H1 (cell line): Measurements from ENCODE around the gene GCHFR. TPM values are rescaled to one million over a fixed set of nuclear protein-coding genes. Genes with fewer than 3 reads are reported as not detected.

Experiments used
- CTCF ChIA-PET: fragments of 300-600 bp; sonication (Branson Sonifier 250); formaldehyde crosslinking; loops from one replicate; lab custom pipeline; 2021; ENCODE audit not compliant: partially characterized antibody; lab: Charles Lee
- POLR2A ChIA-PET: fragments of 300-600 bp; sonication (Branson Sonifier 250); formaldehyde crosslinking; loops from one replicate; lab custom pipeline; 2021; ENCODE audit warnings: inconsistent platforms; ENCODE audit not compliant: partially characterized antibody; lab: Charles Lee
- DNase-seq, 2 experiments: peaks; one replicate each; pipeline versions ENCODE4 v3.0.0 to v3.0.0-alpha.2; 2010 to 2022; ENCODE audit warnings: low spot score in 2 of 2, low read depth in 1 of 2, mixed read lengths in 1 of 2
- FAIRE-seq: peaks from 2 replicates; lab custom pipeline; 2011; peaks lifted over from hg19 to GRCh38; lab: Jason Lieb, UNC
- H2AFZ ChIP-seq: 2 replicates; pipeline ENCODE4 v1.8.1; 2012; ENCODE audit warnings: low read length, inconsistent platforms
- H2AK5ac ChIP-seq: 2 replicates; pipeline ENCODE4 v1.6.1; 2013; ENCODE audit warnings: low read depth, low read length
- H2BK120ac ChIP-seq: replicated peaks from 2 replicates; pipeline ENCODE3; 2013; ENCODE audit warnings: low read depth, low read length, inconsistent platforms
- H2BK12ac ChIP-seq: 2 replicates; pipeline ENCODE4 v1.6.1; 2013; ENCODE audit warnings: low read depth, low read length
- H2BK15ac ChIP-seq: 2 replicates; pipeline ENCODE4 v1.6.1; 2013; ENCODE audit warnings: low read length
- H2BK20ac ChIP-seq: 2 replicates; pipeline ENCODE4 v1.6.1; 2013; ENCODE audit warnings: low read length
- H2BK5ac ChIP-seq: 2 replicates; pipeline ENCODE4 v1.6.1; 2013; ENCODE audit warnings: low read depth, low read length
- H3K14ac ChIP-seq: 2 replicates; pipeline ENCODE4 v1.6.1; 2013; ENCODE audit warnings: inconsistent platforms; ENCODE audit not compliant: insufficient read length
- H3K18ac ChIP-seq: 2 replicates; pipeline ENCODE4 v1.6.1; 2013; ENCODE audit warnings: low read length; ENCODE audit errors: extremely low read depth
- H3K23ac ChIP-seq: 2 replicates; pipeline ENCODE4 v1.6.1; 2013; ENCODE audit warnings: inconsistent platforms; ENCODE audit not compliant: insufficient read length
- H3K23me2 ChIP-seq: 2 replicates; pipeline ENCODE4 v1.6.1; 2013; ENCODE audit warnings: low read depth, low read length
- H3K27ac ChIP-seq: 2 replicates; pipeline ENCODE4 v1.6.1; 2011; ENCODE audit warnings: low read depth, low read length, inconsistent platforms
- H3K27me3 ChIP-seq, 4 experiments: replicated peaks in 1 of 4; 1 replicate in 1 of 4; 2 replicates in 3 of 4; pipeline versions ENCODE4 v1.6.1 to v1.8.1; 2011 to 2013; ENCODE audit warnings: low read length in 3 of 4, mild to moderate bottlenecking in 3 of 4, inconsistent platforms in 2 of 4, mixed read lengths in 2 of 4, moderate library complexity in 1 of 4; ENCODE audit not compliant: control insufficient read depth in 3 of 4, insufficient read depth in 3 of 4; ENCODE audit errors: extremely low read depth in 1 of 4
- H3K36me3 ChIP-seq, 4 experiments: 2 replicates each; pipeline versions ENCODE4 v1.6.1 to v1.8.1; 2011 to 2013; ENCODE audit warnings: mild to moderate bottlenecking in 4 of 4, low read length in 3 of 4, moderate library complexity in 2 of 4, control low read depth in 1 of 4, inconsistent platforms in 1 of 4; ENCODE audit not compliant: insufficient read depth in 4 of 4, control insufficient read depth in 2 of 4
- H3K4ac ChIP-seq: replicated peaks from 2 replicates; pipeline ENCODE3; 2013; ENCODE audit warnings: low read length, low read depth, mixed read lengths, inconsistent platforms; ENCODE audit not compliant: insufficient read length
- H3K4me1 ChIP-seq, 4 experiments: replicated peaks in 1 of 4; 1 replicate in 1 of 4; 2 replicates in 3 of 4; pipeline versions ENCODE4 v1.6.1 to v1.8.1; 2011 to 2013; ENCODE audit warnings: low read length in 3 of 4, inconsistent platforms in 2 of 4, mixed read lengths in 1 of 4; ENCODE audit not compliant: insufficient read depth in 4 of 4, control insufficient read depth in 3 of 4
- H3K4me2 ChIP-seq, 2 experiments: 2 replicates each; pipeline versions ENCODE4 v1.6.1 to v1.8.1; 2011 to 2013; ENCODE audit warnings: low read depth in 2 of 2, low read length in 2 of 2, control low read depth in 1 of 2, inconsistent platforms in 1 of 2, mild to moderate bottlenecking in 1 of 2; ENCODE audit not compliant: insufficient read depth in 1 of 2
- H3K4me3 ChIP-seq, 4 experiments: fragments of 200-600, 300-600 bp in 1 of 4; sonication (generic), shearing (Covaris generic), sonication (Bioruptor Twin) in 1 of 4; 2 replicates each; pipeline versions ENCODE4 v1.5.1 to v1.8.1; 2011 to 2016; ENCODE audit warnings: low read length in 4 of 4, low read depth in 3 of 4, control low read depth in 2 of 4, inconsistent platforms in 2 of 4, mild to moderate bottlenecking in 2 of 4, mixed read lengths in 1 of 4, moderate library complexity in 1 of 4; ENCODE audit not compliant: insufficient read depth in 2 of 4; ENCODE audit errors: extremely low read depth in 1 of 4
- H3K56ac ChIP-seq: replicated peaks from 2 replicates; pipeline ENCODE3; 2013; ENCODE audit warnings: low read depth, mild to moderate bottlenecking, mixed read lengths, low read length, inconsistent platforms; ENCODE audit not compliant: insufficient read length
- H3K79me1 ChIP-seq: 2 replicates; pipeline ENCODE4 v1.6.1; 2013; ENCODE audit warnings: low read depth, low read length, control low read depth
- H3K79me2 ChIP-seq, 2 experiments: 2 replicates each; pipeline versions ENCODE4 v1.6.1 to v1.8.1; 2012 to 2013; ENCODE audit warnings: low read length in 2 of 2, mild to moderate bottlenecking in 2 of 2, inconsistent platforms in 1 of 2; ENCODE audit not compliant: insufficient read depth in 2 of 2, control insufficient read depth in 1 of 2
- H3K9ac ChIP-seq, 4 experiments: replicated peaks in 1 of 4; 1 replicate in 1 of 4; 2 replicates in 3 of 4; pipeline versions ENCODE4 v1.6.1 to v1.8.1; 2011 to 2013; ENCODE audit warnings: low read depth in 3 of 4, low read length in 3 of 4, control low read depth in 2 of 4, mild to moderate bottlenecking in 2 of 4, moderate library complexity in 2 of 4, inconsistent platforms in 1 of 4; ENCODE audit errors: extremely low read depth in 1 of 4
- H3K9me3 ChIP-seq, 2 experiments: 2 replicates each; pipeline versions ENCODE4 v1.6.1 to v1.8.1; 2012 to 2013; ENCODE audit warnings: mild to moderate bottlenecking in 2 of 2, moderate library complexity in 2 of 2, control low read depth in 1 of 2, inconsistent platforms in 1 of 2, low read depth in 1 of 2, low read length in 1 of 2, mixed read lengths in 1 of 2; ENCODE audit not compliant: insufficient read depth in 2 of 2
- H4K20me1 ChIP-seq, 2 experiments: replicated peaks in 1 of 2; 2 replicates each; pipeline versions ENCODE3 to v1.8.1; 2011 to 2013; ENCODE audit warnings: inconsistent platforms in 2 of 2, low read length in 2 of 2, mild to moderate bottlenecking in 1 of 2; ENCODE audit not compliant: insufficient read depth in 2 of 2, control insufficient read depth in 1 of 2
- H4K5ac ChIP-seq: 2 replicates; pipeline ENCODE4 v1.6.1; 2013; ENCODE audit warnings: low read length, low read depth, mixed read lengths, inconsistent platforms; ENCODE audit not compliant: insufficient read length
- H4K8ac ChIP-seq: 2 replicates; pipeline ENCODE4 v1.8.0; 2013; ENCODE audit warnings: mild to moderate bottlenecking, moderate library complexity, low read length, inconsistent platforms; ENCODE audit not compliant: insufficient read depth; ENCODE audit errors: extremely low read depth
- H4K91ac ChIP-seq: replicated peaks from 2 replicates; pipeline ENCODE3; 2013; ENCODE audit warnings: low read length, mixed read lengths, inconsistent platforms; ENCODE audit not compliant: insufficient read length
- FOSL1 ChIP-seq: IDR thresholded peaks from 2 replicates; pipeline ENCODE4 v1.6.1; 2011; ENCODE audit warnings: mild to moderate bottlenecking, low read depth, low read length, moderate library complexity; ENCODE audit not compliant: insufficient read depth
- JUND ChIP-seq: IDR thresholded peaks from 2 replicates; pipeline ENCODE4 v1.6.1; 2011; ENCODE audit warnings: mild to moderate bottlenecking, improper control_type of control experiment, low read length
- NRF1 ChIP-seq: IDR thresholded peaks from 2 replicates; pipeline ENCODE4 v1.6.1; 2011; ENCODE audit warnings: mild to moderate bottlenecking, low read depth, low read length, improper control_type of control experiment
- SIRT6 ChIP-seq: IDR thresholded peaks from one replicate; pipeline ENCODE4 v1.7.1; 2012; ENCODE audit warnings: low read length, inconsistent platforms
- SP4 ChIP-seq: IDR thresholded peaks from 2 replicates; pipeline ENCODE4 v1.6.1; 2012; ENCODE audit warnings: low read length, inconsistent platforms
- SUZ12 ChIP-seq: fragments of 200-600 bp; sonication (generic); IDR thresholded peaks from 2 replicates; pipeline ENCODE4 v1.6.1; 2012; ENCODE audit warnings: mild to moderate bottlenecking, inconsistent platforms, low read length, moderate library complexity, mixed read lengths
- WGBS, 2 experiments: shearing (Covaris generic) in 1 of 2; methylation state at CpG; one replicate each; pipeline versions ENCODE4 v1.1.6 to v1.1.7; 2013 to 2015; ENCODE audit warnings: low lambda C conversion rate in 2 of 2, mixed read lengths in 2 of 2, inconsistent platforms in 1 of 2, low coverage in 1 of 2, missing lambda C conversion rate in 1 of 2; ENCODE audit not compliant: insufficient replicate concordance in 2 of 2, insufficient coverage in 1 of 2, insufficient read length in 1 of 2; ENCODE audit errors: extremely low coverage in 1 of 2, missing lambda C conversion rate in 1 of 2; 5-methylcytosine and 5-hydroxymethylcytosine counted together
- polyA plus RNA-seq, 7 experiments: library from polyadenylated mRNA; depleted of rRNA in 3 of 7; stranded (reverse) in 5 of 7; unstranded in 2 of 7; fragments of >200 nt in 5 of 7; fragments of 200-250 nt in 2 of 7; gene quantifications; 1 replicate in 5 of 7; 2 replicates in 1 of 7; 4 replicates in 1 of 7; pipeline versions ENCODE4 v1.2.1 to v1.2.3, GENCODE V29; 2011 to 2013; ENCODE audit warnings: missing spikeins in 2 of 7, mixed read lengths in 2 of 7
- total RNA-seq: library from RNA; stranded (reverse); fragmentation: NEBNext Ultra II Directional; extraction: Animal tissue kit (Norgen Biotek cat#: 25700); gene quantifications from 2 replicates; pipeline ENCODE4 v1.2.1, GENCODE V29; 2021

Gene GCHFR
- total and polyA plus RNA-seq, 2 of the 8 experiments (the other 6 are each of a cell fraction or from before 2014, with no cell fraction given), result 25.9 to 81.5 TPM

- Histone ChIP-seq H3K79me2 (no peaks in the 10 kb centered on the region), H3K27me3 (no peaks in the 10 kb centered on the region), H3K18ac (no peak overlapping the region), H3K27ac (no peak overlapping the region), H3K23ac (no peak overlapping the region), H3K79me1 (no peaks in the 10 kb centered on the region), H2AFZ (no peak overlapping the region)
- no peak for DNase-seq
- no peak for TF ChIP-seq SP4
- TF ChIP-seq SIRT6, result no peak
- no peak for TF ChIP-seq FOSL1
- no peak for TF ChIP-seq SUZ12
- TF ChIP-seq JUND, result no peak
- TF ChIP-seq NRF1, result no peak
- TF ChIP-seq, all 59 proteins: peak for 0
- H3K4me3 ChIP-seq, result no peak overlapping the region
- H3K23me2 ChIP-seq, result no peaks in the 10 kb centered on the region
- H2BK12ac ChIP-seq, result no peak overlapping the region
- H4K5ac ChIP-seq, result no peak overlapping the region
- peaks cover 3 to 36% (median 10%) of the 10 kb centered on the region in 4 experiments; a peak in 7 of 8 replicates for H3K36me3 ChIP-seq
- H4K91ac ChIP-seq, result no peak overlapping the region
- no peak for FAIRE-seq
- H3K9ac ChIP-seq, result no peak overlapping the region
- H3K9me3 ChIP-seq, result no peaks in the 10 kb centered on the region
- H3K4me1 ChIP-seq, result no peaks in the 10 kb centered on the region
- ChIA-PET POLR2A (interaction anchor here (0.6 to 1.1 kb wide), 2 partner anchors 17 to 138 kb away, joined by 3 read pairs; no protein-coding TSS in a partner anchor), CTCF (no interaction called here)
- H2AK5ac ChIP-seq, result no peak overlapping the region
- H4K20me1 ChIP-seq, result no peaks in the 10 kb centered on the region
- H3K14ac ChIP-seq, result no peak overlapping the region
- H3K4ac ChIP-seq, result no peak overlapping the region
- no peak overlapping the region for H2BK120ac ChIP-seq
- H4K8ac ChIP-seq, result no peak overlapping the region
- no peak overlapping the region for H3K4me2 ChIP-seq
- H2BK5ac ChIP-seq, result no peak overlapping the region
- no peak overlapping the region for H2BK15ac ChIP-seq
- no peak overlapping the region for H2BK20ac ChIP-seq
- no peak overlapping the region for H3K56ac ChIP-seq
- whole genome bisulfite sequencing, 2 experiments, result 70% methylated on average over 1 of the region's 4 CpGs; no CpG with 5 or more reads in 1 of the 2 experiments
Observed at GRCh38 chr15:40722354-40722753, 41.5 kb upstream of the GCHFR start.
